NK-92 (cell line): ENCODE data around the gene PPT2.
"Not testable (repeated sequence)": the region's sequence is repeated elsewhere in the genome, so short reads cannot be mapped to it uniquely, and the experiment has no call there.

ENCODE experiments used
- DNase-seq: peaks from one replicate; lab custom pipeline; 2025; ENCODE audit not compliant: unreplicated experiment; lab: John Stamatoyannopoulos, UW

The PPT2 gene

GRCh38 chr6:32203426-32204267, 49.7 kb downstream of the PPT2 start:
- no peak for DNase-seq

GRCh38 chr6:32204268-32204715, 50.4 kb downstream of the PPT2 start:
- DNase-seq: no peak

- no peak for DNase-seq
These were observed 55.1 kb downstream of the PPT2 start for GRCh38 chr6:32208996-32209395.

GRCh38 chr6:32210191-32210601, 56.3 kb downstream of the PPT2 start:
- DNase-seq: no peak

- not testable (repeated sequence) for DNase-seq
These were observed 57.5 kb downstream of the PPT2 start for GRCh38 chr6:32211432-32211831.

DNA sequence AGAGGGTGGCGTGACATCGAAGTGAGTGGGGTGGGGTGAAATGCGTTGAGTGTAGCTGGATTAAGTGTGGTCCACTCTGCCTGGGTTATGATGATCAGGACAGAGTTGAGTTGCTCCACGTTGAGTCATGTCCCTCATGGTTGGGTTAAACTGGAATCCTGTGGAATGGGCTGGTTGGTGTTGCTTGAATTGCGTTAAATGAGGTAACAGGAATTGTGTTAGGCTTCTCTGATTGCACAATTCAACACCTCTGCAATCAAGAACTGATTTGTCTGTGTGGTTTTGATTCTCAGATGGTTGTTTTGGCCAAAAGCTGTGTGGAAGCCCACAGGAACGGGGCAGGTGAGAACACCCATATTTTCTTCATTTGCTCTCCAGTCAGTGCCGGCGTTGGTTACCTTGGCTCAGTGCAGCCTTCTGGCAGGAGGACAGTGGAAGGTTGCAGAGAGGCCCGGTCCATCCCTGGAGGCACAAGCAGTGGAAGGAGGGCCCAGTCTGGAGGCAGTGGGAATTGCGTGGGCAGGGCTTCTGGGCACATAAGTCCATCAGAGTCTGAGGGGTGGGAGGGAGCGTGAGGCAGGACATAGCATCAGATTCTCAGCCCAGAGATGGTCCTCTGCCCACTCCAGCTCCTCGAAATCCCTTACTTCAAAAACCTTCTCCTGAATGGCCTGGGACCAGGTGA, 58.3 kb downstream of the PPT2 start:
- DNase-seq: no peak
